HEK293T (cell line): Measurements from ENCODE around the gene ZC3H8.

ENCODE experiments used
- CTCF ChIA-PET: fragments of 350-600 bp; formaldehyde crosslinking; extraction: SDS; loops from one replicate; lab custom pipeline; 2021; ENCODE audit warnings: antibody characterized with exemption, inconsistent platforms; lab: Yijun Ruan, JAX
- POLR2A ChIA-PET: fragments of 350-600 bp; formaldehyde crosslinking; extraction: SDS; loops from one replicate; lab custom pipeline; 2020; ENCODE audit warnings: antibody characterized with exemption, inconsistent platforms; lab: Yijun Ruan, JAX
- DNase-seq: peaks from one replicate; pipeline ENCODE4 v3.0.0; 2012; ENCODE audit warnings: mixed read lengths; ENCODE audit errors: extremely low spot score
- ARNT ChIP-seq: fragments of 450-650 bp; IDR thresholded peaks from 2 replicates; pipeline ENCODE4 v1.6.1; 2017; ENCODE audit warnings: mild to moderate bottlenecking
- BHLHE40 ChIP-seq: fragments of 450-650 bp; IDR thresholded peaks from 2 replicates; pipeline ENCODE4 v1.6.1; 2016; ENCODE audit warnings: mild to moderate bottlenecking, moderate library complexity, borderline replicate concordance
- CTBP1 ChIP-seq: fragments of 450-650 bp; IDR thresholded peaks from 2 replicates; pipeline ENCODE4 v1.6.1; 2016; ENCODE audit warnings: borderline replicate concordance
- ELF4 ChIP-seq: fragments of 450-650 bp; IDR thresholded peaks from 2 replicates; pipeline ENCODE4 v1.6.1; 2017; ENCODE audit warnings: antibody characterized with exemption
- FOXA1 ChIP-seq: fragments of 450-650 bp; IDR thresholded peaks from 2 replicates; pipeline ENCODE4 v1.6.1; 2016; ENCODE audit warnings: mild to moderate bottlenecking
- FOXK2 ChIP-seq: fragments of 450-650 bp; IDR thresholded peaks from 2 replicates; pipeline ENCODE4 v1.6.1; 2016; ENCODE audit warnings: mild to moderate bottlenecking
- FOXM1 ChIP-seq: fragments of 450-650 bp; IDR thresholded peaks from 2 replicates; pipeline ENCODE4 v1.6.1; 2017; ENCODE audit warnings: mild to moderate bottlenecking, borderline replicate concordance
- HDGF ChIP-seq: fragments of 450-650 bp; IDR thresholded peaks from 2 replicates; pipeline ENCODE4 v1.6.1; 2017; ENCODE audit warnings: antibody characterized with exemption, borderline replicate concordance
- L3MBTL2 ChIP-seq: fragments of 450-650 bp; conservative IDR thresholded peaks from 2 replicates; pipeline ENCODE4 v1.6.1; 2016; ENCODE audit warnings: mild to moderate bottlenecking
- LEF1 ChIP-seq: fragments of 450-650 bp; IDR thresholded peaks from 2 replicates; pipeline ENCODE4 v1.6.1; 2017; ENCODE audit warnings: mild to moderate bottlenecking, borderline replicate concordance
- NFRKB ChIP-seq: fragments of 450-650 bp; IDR thresholded peaks from 2 replicates; pipeline ENCODE4 v1.6.1; 2016; ENCODE audit warnings: mild to moderate bottlenecking, moderate library complexity
- PKNOX1 ChIP-seq: fragments of 450-650 bp; IDR thresholded peaks from 2 replicates; pipeline ENCODE4 v1.6.1; 2016
- SP1 ChIP-seq: fragments of 450-650 bp; IDR thresholded peaks from 2 replicates; pipeline ENCODE4 v1.6.1; 2017
- SUZ12 ChIP-seq: fragments of 450-650 bp; IDR thresholded peaks from 2 replicates; pipeline ENCODE4 v1.6.1; 2016; ENCODE audit warnings: mild to moderate bottlenecking
- TARDBP ChIP-seq: fragments of 450-650 bp; IDR thresholded peaks from 2 replicates; pipeline ENCODE4 v1.6.1; 2016
- ZNF384 ChIP-seq: fragments of 450-650 bp; IDR thresholded peaks from 2 replicates; pipeline ENCODE4 v1.6.1; 2016

ZC3H8 gene

GRCh38 chr2:112276954-112277353, 22.1 kb upstream of the ZC3H8 start:
- CTCF ChIA-PET: no interaction called here
- POLR2A ChIA-PET: interaction anchor here (1.0 kb wide), 1 partner anchor 18 kb away, joined by 4 read pairs; no protein-coding TSS in a partner anchor
- peak; percentile 42; the same call in 1 of the 2 replicates for TF ChIP-seq PKNOX1
- TF ChIP-seq HDGF: no peak

GRCh38 chr2:112275887-112276773, 21.3 kb upstream of the ZC3H8 start:
- TF ChIP-seq L3MBTL2: 0 out of 2 replicates have a peak, but pooled peaks have one; percentile 19
- no peak for TF ChIP-seq SUZ12
- CTCF ChIA-PET: no interaction called here
- POLR2A ChIA-PET: no interaction called here

More at GRCh38 chr2:112276954-112277353, 22.1 kb upstream of the ZC3H8 start:
- DNase-seq: no peak

GRCh38 chr2:112275311-112275886, 20.6 kb upstream of the ZC3H8 start, which contains the start of gene ZC3H6:
Gene ZC3H6 (plus strand): TSS chr2:112275597. CDS start chr2:112275995, 398 bp downstream.
- peak; percentile 94 for DNase-seq
- TF ChIP-seq L3MBTL2 (peak; percentile 75), FOXA1 (no peak), ARNT (0 out of 2 replicates have a peak, but pooled peaks have one; percentile 71), BHLHE40 (no peak), ELF4 (peak; percentile 48), NFRKB (peak; percentile 100), SUZ12 (no peak), LEF1 (peak; percentile 84; the same call in 1 of the 2 replicates), TARDBP (peak; percentile 76; the same call in 1 of the 2 replicates), SP1 (no peak), PKNOX1 (peak; percentile 100), HDGF (0 out of 2 replicates have a peak, but pooled peaks have one; percentile 36), FOXM1 (peak; percentile 74), ZNF384 (no peak), CTBP1 (peak; percentile 75), FOXK2 (peak; percentile 78; the same call in 1 of the 2 replicates)
- ChIA-PET POLR2A (interaction anchor here (1.3 kb wide), 1 partner anchor 15 kb away, joined by 3 read pairs; no protein-coding TSS in a partner anchor), CTCF (interaction anchor here (0.9 kb wide), 1 partner anchor 157 kb away, joined by 3 read pairs; no protein-coding TSS in a partner anchor)

More at GRCh38 chr2:112275887-112276773, 21.3 kb upstream of the ZC3H8 start:
- peak; percentile 73 for DNase-seq

GRCh38 chr2:112273349-112273748, 18.5 kb upstream of the ZC3H8 start:
- TF ChIP-seq L3MBTL2 (no peak), BHLHE40 (no peak), NFRKB (no peak), ZNF384 (no peak), TARDBP (no peak), PKNOX1 (no peak), FOXK2 (no peak), FOXM1 (no peak), HDGF (no peak), CTBP1 (no peak), ARNT (no peak), LEF1 (no peak), SUZ12 (no peak), SP1 (no peak), ELF4 (no peak), FOXA1 (no peak)
- CTCF ChIA-PET: no interaction called here
- POLR2A ChIA-PET: interaction anchor here (1.2 to 2.6 kb wide), 3 partner anchors 12 to 18 kb away, joined by 3 to 13 read pairs (median 4); partner anchors contain the start of gene ZC3H8
- no peak for DNase-seq

- no peak for DNase-seq
- POLR2A ChIA-PET: interaction anchor here (1.1 to 2.6 kb wide), 4 partner anchors 12 to 218 kb away, joined by 3 to 13 read pairs (median 4); partner anchors contain the start of genes TMEM87B and ZC3H8
- CTCF ChIA-PET: interaction anchor here (0.8 kb wide), 1 partner anchor 13 kb away, joined by 3 read pairs; no protein-coding TSS in a partner anchor
- TF ChIP-seq BHLHE40: no peak
These were observed 17.8 kb upstream of the ZC3H8 start for GRCh38 chr2:112272669-112273068.

GRCh38 chr2:112268547-112268946, 13.7 kb upstream of the ZC3H8 start:
- TF ChIP-seq SP1: no peak
- no peak for TF ChIP-seq ZNF384
- no peak for TF ChIP-seq FOXM1
- TF ChIP-seq LEF1: no peak
- TF ChIP-seq L3MBTL2: no peak
- no peak for TF ChIP-seq ARNT
- TF ChIP-seq FOXA1: no peak
- TF ChIP-seq TARDBP: no peak
- no peak for TF ChIP-seq CTBP1
- TF ChIP-seq HDGF: no peak
- no peak for TF ChIP-seq NFRKB
- TF ChIP-seq SUZ12: no peak
- TF ChIP-seq ELF4: no peak
- no peak for TF ChIP-seq PKNOX1
- TF ChIP-seq BHLHE40: no peak
- ChIA-PET CTCF (no interaction called here), POLR2A (no interaction called here)

More at GRCh38 chr2:112268547-112268946, 13.7 kb upstream of the ZC3H8 start:
- no peak for DNase-seq
